HCT116 (cell line): Measurements from ENCODE around the gene SLC35E4.

ENCODE experiments used
- POLR2A ChIP-seq: IDR thresholded peaks from 2 replicates; pipeline ENCODE4 v1.7.0; 2011; ENCODE audit warnings: borderline replicate concordance; ENCODE audit not compliant: insufficient read depth, insufficient read length; ENCODE audit errors: extremely low read depth
- TF ChIP-seq, protein P1 (sequence below), 3 experiments: fragments of 200-600 bp in 1 of 3; sonication (generic) in 1 of 3; IDR thresholded peaks in 2 of 3; conservative IDR thresholded peaks in 1 of 3; 2 replicates each; pipeline ENCODE4 v1.5.1; 2012 to 2017; ENCODE audit warnings: low read depth in 2 of 3, low read length in 2 of 3, antibody characterized with exemption in 1 of 3, borderline replicate concordance in 1 of 3, control low read depth in 1 of 3, mild to moderate bottlenecking in 1 of 3, mixed read lengths in 1 of 3, mixed run types in 1 of 3, moderate library complexity in 1 of 3; ENCODE audit not compliant: insufficient read depth in 1 of 3
- TF ChIP-seq, protein P2 (sequence below): IDR thresholded peaks from 2 replicates; pipeline ENCODE4 v1.6.1; 2012; ENCODE audit warnings: low read depth

DNA sequence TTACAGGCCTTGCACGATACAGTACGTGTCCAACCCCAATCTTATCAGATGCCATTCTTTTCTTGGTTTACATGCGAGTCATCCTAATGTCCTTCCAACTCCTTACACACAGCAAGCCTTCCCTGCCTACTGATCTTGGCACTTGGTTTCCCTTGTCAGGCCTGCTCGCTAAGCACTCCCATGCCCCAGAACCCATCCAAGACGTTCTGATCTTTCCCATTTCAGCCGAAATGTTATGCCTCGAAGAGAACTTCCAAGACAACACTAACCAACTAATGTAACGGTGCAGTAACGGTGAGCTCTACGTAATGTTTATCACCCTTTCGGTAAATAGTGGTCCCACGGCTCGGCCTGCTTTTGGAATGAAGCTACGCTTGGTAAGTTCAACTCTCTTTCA is 44.4 kb upstream of the SLC35E4 start:
- TF ChIP-seq, protein P1, sequence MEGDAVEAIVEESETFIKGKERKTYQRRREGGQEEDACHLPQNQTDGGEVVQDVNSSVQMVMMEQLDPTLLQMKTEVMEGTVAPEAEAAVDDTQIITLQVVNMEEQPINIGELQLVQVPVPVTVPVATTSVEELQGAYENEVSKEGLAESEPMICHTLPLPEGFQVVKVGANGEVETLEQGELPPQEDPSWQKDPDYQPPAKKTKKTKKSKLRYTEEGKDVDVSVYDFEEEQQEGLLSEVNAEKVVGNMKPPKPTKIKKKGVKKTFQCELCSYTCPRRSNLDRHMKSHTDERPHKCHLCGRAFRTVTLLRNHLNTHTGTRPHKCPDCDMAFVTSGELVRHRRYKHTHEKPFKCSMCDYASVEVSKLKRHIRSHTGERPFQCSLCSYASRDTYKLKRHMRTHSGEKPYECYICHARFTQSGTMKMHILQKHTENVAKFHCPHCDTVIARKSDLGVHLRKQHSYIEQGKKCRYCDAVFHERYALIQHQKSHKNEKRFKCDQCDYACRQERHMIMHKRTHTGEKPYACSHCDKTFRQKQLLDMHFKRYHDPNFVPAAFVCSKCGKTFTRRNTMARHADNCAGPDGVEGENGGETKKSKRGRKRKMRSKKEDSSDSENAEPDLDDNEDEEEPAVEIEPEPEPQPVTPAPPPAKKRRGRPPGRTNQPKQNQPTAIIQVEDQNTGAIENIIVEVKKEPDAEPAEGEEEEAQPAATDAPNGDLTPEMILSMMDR (IDR thresholded peaks at IDR 0.05 in 2 of 3, conservative IDR thresholded peaks at IDR 0.05 in 1 of 3; ENCODE audit: borderline replicate concordance in 1 of 3, insufficient read depth in 1 of 3, low read depth in 2 of 3, low read length in 2 of 3): no peak
- TF ChIP-seq POLR2A: no peak
- TF ChIP-seq, protein P2, sequence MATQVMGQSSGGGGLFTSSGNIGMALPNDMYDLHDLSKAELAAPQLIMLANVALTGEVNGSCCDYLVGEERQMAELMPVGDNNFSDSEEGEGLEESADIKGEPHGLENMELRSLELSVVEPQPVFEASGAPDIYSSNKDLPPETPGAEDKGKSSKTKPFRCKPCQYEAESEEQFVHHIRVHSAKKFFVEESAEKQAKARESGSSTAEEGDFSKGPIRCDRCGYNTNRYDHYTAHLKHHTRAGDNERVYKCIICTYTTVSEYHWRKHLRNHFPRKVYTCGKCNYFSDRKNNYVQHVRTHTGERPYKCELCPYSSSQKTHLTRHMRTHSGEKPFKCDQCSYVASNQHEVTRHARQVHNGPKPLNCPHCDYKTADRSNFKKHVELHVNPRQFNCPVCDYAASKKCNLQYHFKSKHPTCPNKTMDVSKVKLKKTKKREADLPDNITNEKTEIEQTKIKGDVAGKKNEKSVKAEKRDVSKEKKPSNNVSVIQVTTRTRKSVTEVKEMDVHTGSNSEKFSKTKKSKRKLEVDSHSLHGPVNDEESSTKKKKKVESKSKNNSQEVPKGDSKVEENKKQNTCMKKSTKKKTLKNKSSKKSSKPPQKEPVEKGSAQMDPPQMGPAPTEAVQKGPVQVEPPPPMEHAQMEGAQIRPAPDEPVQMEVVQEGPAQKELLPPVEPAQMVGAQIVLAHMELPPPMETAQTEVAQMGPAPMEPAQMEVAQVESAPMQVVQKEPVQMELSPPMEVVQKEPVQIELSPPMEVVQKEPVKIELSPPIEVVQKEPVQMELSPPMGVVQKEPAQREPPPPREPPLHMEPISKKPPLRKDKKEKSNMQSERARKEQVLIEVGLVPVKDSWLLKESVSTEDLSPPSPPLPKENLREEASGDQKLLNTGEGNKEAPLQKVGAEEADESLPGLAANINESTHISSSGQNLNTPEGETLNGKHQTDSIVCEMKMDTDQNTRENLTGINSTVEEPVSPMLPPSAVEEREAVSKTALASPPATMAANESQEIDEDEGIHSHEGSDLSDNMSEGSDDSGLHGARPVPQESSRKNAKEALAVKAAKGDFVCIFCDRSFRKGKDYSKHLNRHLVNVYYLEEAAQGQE: no peak
